HG02981 (cell line): ENCODE results near the gene CAB39L.
"Not testable (repeated sequence)": the region's sequence is repeated elsewhere in the genome, so short reads cannot be mapped to it uniquely, and the experiment has no call there.

Experiments used
- ATAC-seq: cut with Tn5 transposase; IDR thresholded peaks from one replicate; pipeline ENCODE4 v1.9.1; 2021; ENCODE audit warnings: mild to moderate bottlenecking, moderate library complexity; ENCODE audit not compliant: unreplicated experiment

CAB39L gene

DNA sequence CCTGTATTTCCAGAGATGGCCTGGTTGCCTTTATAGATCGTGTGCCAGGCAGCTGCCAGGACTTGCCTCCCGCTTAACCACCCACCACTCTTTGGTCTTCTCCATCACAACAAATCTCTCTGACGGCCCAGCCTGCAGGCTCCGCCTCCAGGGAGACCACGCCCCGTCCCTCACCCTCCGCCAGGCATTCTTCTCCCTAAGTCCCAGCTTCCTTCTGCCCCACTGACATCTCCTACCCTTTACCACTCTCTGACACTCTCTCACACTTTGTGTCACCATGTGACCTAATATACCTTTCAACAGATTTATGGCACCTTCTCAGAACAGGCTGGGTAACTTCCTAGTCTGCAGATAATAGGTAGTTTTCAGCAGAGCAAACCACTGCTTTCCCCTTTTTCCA lies 95.1 kb downstream of the CAB39L start:
- ATAC-seq = no peak

DNA sequence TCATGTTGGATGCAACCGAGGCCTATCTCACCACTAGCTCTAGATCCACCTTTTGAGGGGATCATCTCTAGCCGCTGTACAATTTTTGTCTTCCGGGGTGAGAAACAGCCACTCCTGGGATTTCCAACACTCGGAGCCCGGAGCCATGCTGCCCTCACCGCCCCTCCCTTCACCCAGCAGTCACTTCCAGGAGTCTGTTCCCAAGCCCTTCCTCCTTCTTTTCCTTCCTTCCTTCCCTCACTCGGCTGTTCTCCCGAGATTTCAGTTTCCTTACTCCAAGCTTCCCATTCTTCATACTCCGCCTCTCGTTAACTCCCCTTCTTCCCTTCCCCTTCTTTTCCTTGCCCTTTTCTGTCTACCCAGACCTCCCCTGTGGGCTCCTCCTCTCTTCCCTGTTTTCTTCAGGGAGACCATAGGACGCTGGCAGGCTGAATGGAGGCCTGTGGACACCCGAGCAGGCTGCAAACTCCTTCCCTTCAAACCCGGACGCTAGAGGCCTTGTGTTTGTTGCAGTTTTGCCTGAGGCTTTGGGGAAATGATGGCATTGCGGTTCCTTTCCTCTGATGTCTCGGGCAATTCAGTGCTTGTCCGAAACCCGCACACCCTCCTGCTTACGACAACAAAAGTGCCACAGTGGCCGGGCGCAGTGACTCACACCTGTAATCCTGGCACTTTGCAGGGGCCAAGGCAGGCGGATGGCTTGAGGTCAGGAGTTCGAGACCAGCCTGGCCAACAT lies 96.0 kb downstream of the CAB39L start:
- ATAC-seq = no peak

DNA sequence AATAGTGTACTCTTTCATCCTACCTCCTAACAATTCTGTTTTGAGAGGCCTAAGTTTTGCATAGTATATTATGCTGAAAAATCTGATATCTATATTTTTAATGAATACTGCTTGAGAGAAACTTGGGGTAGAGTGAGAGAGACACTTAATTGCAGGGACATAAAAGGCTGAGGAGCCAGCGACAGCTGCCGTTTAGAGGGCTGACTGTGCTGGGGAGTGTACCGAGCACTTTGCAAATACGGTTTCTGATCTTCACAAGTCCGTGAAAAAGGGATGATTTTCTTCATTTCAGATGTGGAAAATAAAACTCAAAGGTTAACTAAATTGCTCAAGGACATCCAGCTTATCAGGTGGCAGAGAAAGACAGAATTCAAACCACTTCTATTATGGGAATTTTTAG lies 97.4 kb downstream of the CAB39L start:
- ATAC-seq = no peak

DNA sequence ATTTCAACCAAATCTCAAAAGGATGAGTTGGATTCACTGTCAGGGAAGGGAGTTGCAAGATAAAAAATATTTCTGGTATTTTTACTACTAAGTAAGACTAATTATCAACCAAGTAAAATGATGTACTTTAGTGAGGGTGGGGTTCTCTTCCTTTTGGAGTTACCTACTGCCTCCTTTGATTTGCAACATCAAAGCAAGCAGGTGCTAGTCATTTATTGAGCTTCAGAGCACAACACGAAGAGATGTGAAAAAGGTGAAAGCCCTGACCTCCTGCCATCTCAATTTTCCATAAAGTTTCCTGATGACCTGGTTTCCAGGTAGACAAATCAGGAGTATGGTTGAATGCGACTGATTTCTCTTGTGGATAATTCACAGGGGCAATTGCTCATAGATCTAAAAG lies 100.1 kb downstream of the CAB39L start:
- no peak for ATAC-seq

DNA sequence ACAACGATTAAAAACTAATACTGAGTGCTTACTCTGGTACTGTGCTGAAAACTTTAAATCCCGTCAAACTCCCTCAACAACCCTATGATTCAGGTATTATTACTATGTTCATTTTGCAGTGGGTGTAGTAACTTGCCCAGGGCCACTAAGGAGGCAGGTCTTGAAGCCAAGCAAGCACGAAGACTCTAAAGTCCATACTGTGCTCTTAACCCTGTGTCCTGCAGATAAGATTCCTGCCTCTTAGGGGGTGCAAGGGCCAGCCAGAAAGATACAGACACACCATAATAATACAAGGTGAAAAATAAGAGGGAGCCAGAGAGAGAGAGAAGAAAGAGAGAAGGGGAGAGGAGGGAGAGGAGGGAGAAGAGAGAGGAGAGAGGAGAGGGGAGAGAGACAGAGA lies 100.6 kb downstream of the CAB39L start:
- ATAC-seq = no peak

DNA sequence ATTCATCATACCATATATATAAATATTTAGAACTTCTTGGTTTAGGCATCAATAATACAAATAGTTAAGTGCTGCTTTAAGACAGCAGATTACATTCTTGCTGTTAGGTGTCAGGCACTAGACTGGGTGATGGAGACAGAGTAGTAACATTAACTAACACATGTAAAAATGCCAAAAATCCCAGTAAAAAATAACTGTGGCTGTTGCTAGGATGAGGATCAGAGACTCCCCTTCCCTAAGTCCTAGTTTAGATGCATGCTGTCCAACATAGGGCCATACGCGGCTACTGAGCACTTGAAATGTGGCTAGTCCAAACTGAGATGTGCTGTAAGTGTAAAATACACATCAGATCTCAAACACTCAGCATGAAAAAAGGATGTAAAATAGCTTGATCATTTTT lies 101.4 kb downstream of the CAB39L start:
- no peak for ATAC-seq

GRCh38 chr13:49341941-49342340 lies 101.9 kb downstream of the CAB39L start:
- no peak for ATAC-seq

DNA sequence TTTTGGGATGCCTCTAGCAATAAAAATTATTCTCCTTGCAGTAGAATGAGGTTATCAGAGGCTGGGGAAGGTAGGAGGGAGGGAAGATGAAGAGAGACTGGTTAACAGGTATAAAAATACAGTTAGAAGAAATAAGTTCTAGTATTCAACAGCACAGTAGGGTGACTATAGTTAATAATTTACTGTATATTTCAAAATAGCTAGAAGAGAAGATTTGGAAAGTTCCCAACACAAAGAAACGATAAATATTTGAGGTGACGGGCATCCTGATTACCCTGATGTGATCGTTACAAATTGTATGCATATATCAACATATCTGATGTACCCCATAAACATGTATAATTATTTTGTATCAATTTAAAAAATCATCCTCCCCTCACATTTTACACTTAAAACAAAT lies 102.3 kb downstream of the CAB39L start:
- no peak for ATAC-seq

DNA sequence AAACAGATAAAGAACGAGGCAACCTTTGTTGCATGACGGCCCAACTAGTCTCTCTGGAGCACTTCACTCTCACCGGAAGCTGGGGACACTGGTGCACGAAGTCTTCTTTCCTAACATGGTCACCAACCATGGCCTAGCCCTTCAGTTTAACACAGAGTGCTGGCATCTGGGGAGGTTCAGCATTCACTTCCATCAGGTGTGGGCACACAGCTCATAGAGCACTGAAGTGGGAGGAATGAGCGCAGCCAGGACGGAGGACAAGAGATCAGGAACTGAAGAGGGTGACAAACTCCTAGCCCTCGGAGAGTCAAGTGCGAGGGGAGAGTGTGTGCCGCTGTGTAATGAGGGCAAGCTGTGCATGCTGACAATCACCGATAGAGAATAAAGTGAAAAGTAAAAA lies 103.7 kb downstream of the CAB39L start:
- no peak for ATAC-seq

- no peak for ATAC-seq
Measured at GRCh38 chr13:49336655-49337054, 107.2 kb downstream of the CAB39L start.

GRCh38 chr13:49330546-49330864 lies 113.4 kb downstream of the CAB39L start:
- no peak for ATAC-seq

GRCh38 chr13:49329831-49330545 lies 113.9 kb downstream of the CAB39L start:
- no peak for ATAC-seq

- not testable (repeated sequence) for ATAC-seq
Measured at GRCh38 chr13:49327145-49327544, 116.7 kb downstream of the CAB39L start.

- ATAC-seq = no peak
Measured at GRCh38 chr13:49326222-49326917, 117.5 kb downstream of the CAB39L start.

DNA sequence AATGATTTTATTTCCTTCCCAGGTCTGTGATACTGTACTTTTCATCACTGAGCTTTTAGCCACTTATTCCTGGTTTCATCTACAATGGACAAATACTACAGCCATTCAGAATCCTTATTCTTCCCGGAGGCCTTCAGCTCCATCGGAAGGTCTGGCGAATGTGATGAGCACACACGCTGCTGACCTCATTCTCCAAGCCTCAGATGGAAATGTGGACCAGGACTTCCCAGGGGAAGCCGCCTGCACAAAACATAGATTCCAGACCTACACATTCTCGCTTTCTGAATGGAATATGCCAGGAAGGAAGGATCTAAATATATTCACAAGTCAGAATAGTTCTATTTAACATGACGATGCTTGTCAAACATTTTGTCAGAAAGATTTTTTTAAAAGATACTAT lies 120.5 kb downstream of the CAB39L start:
- no peak for ATAC-seq

GRCh38 chr13:49322702-49323101 lies 121.2 kb downstream of the CAB39L start:
- ATAC-seq = no peak

DNA sequence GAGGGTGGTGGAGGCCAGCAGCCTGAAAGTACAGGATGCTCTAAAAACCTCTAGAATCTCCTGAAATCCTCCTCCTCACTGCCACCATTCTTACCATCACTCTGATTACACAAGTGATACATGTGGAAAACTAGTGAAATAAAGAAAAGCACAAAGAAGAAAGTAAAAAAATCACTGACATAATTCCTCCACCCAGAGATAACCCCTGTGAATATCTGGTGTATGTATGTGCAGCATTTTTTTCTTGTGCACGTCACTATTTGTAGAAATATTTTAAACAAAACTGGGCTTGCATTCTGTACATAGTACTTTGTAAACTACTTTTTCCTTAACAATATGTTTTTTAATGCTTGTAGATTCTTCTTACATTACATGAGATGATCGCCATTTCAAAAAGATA lies 122.9 kb downstream of the CAB39L start:
- ATAC-seq = no peak

- ATAC-seq = no peak
Measured at GRCh38 chr13:49319951-49320350, 123.9 kb downstream of the CAB39L start.

GRCh38 chr13:49319551-49319950 lies 124.3 kb downstream of the CAB39L start:
- no peak for ATAC-seq

DNA sequence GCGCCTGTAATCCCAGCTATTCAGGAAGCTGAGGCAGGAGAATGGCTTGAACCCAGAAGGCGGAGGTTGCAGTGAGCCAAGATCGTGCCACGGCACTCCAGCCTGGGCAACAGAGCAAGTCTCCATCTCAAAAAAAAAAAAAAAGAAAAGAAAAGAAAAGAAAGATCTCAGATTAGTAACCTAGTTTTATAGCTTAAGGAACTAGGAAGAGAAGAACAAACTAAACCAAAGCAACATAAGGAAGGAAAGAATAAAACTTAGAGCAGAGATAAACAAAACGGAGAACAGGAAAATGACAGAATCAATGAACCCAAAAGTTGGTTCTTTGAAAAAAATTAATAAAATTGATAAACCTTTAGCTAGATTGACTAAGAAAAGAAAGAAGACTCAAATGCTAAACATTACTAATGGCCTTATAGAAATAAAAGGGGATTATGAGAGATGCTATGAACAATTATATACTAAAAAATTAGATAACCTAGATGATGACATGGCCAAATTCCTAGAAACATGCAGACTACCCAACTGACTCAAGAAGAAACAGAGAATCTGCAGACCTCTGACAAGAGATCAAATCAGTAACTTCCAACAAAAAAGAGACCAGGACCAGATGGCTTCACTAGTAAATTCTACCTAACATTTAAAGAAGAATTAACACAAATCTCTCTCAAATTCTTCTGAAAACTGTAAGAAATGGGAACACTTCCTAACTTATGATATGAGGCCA lies 127.9 kb downstream of the CAB39L start:
- ATAC-seq = no peak

- no peak for ATAC-seq
Measured at GRCh38 chr13:49315036-49315565, 128.8 kb downstream of the CAB39L start.
